Lower leg skin (tissue), 3 donors: ENCODE measurements around the gene VRTN.

Source experiments
- POLR2A ChIP-seq, 2 donors: fragments of 450-650 bp; IDR thresholded peaks; one replicate each; pipeline ENCODE4 v1.6.1; 2016 to 2017; ENCODE audit warnings: antibody characterized with exemption in 2 of 2, mild to moderate bottlenecking in 1 of 2, moderate library complexity in 1 of 2
- TF ChIP-seq, protein P1 (sequence below), 3 donors: fragments of 450-650 bp; IDR thresholded peaks; one replicate each; pipeline ENCODE4 v1.5.1; 2016; ENCODE audit warnings: antibody characterized with exemption in 3 of 3, mild to moderate bottlenecking in 3 of 3, moderate library complexity in 2 of 3

DNA sequence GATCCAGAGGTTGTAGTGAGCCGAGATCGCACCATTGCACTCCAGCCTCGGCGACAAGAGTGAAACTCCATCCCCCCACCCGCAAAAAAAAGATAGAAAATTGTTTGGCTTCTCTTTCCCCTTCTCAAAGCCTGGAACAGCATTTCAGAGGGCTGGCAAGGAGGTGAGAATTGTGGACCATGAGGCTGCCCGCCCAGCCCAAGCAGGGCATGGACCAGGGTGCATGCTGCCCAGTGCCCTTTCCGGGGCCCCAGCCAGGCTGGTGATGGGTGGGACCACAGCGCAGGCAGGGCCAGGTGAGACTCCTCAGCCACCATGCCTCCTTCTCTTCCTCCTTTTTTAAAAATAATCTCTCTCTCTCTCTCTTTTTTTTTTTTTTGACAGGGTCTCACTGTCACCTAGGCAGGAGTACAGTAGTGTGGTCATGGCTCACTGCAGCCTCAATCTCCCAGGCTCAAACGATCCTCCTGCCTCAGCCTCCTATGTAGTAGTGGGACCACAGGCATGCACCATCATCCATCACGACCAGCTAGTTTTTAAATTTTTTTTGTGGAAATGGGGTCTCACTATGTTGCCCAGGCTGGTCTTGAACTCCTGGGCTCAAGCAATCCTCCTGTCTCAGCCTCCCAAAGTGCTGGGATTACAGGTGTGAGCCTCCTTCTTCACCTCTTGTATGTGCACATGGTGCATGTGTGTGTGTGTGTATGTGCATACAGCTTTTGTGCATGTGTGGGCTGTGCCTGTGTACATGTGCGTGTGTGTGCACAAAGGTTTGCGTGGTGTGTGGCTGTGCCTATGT lies 55.5 kb downstream of the VRTN start:
- no peak for TF ChIP-seq POLR2A (IDR thresholded peaks at IDR 0.05)
- TF ChIP-seq, protein P1, sequence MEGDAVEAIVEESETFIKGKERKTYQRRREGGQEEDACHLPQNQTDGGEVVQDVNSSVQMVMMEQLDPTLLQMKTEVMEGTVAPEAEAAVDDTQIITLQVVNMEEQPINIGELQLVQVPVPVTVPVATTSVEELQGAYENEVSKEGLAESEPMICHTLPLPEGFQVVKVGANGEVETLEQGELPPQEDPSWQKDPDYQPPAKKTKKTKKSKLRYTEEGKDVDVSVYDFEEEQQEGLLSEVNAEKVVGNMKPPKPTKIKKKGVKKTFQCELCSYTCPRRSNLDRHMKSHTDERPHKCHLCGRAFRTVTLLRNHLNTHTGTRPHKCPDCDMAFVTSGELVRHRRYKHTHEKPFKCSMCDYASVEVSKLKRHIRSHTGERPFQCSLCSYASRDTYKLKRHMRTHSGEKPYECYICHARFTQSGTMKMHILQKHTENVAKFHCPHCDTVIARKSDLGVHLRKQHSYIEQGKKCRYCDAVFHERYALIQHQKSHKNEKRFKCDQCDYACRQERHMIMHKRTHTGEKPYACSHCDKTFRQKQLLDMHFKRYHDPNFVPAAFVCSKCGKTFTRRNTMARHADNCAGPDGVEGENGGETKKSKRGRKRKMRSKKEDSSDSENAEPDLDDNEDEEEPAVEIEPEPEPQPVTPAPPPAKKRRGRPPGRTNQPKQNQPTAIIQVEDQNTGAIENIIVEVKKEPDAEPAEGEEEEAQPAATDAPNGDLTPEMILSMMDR (IDR thresholded peaks at IDR 0.05), result no peak
